ENCODE measurements around the gene HLA-DPB1. TPM values are rescaled to one million over a fixed set of nuclear protein-coding genes. Genes with fewer than 3 reads are reported as not detected.
A peak's percentile ranks its signal among the peaks of the same experiment; 100 is the strongest.

Gene HLA-DPB1
- total RNA-seq, 1 experiment from 2014 or later: 236 TPM

- no peaks in the 10 kb centered on the region for H3K9me2 ChIP-seq (replicated peaks; ENCODE audit: insufficient read depth, low read length)
- H3K27ac ChIP-seq (ENCODE audit: low read length): no peak overlapping the region
- H3K9me3 ChIP-seq (ENCODE audit: low read length): peaks cover 9% of the 10 kb centered on the region; the same call in 1 of the 2 replicates
- H3K4me1 ChIP-seq (ENCODE audit: low read length): peaks cover 16% of the 10 kb centered on the region
- no peak overlapping the region for H3K4me2 ChIP-seq (ENCODE audit: low read depth, low read length, poor library complexity, severe bottlenecking)
- H4K20me1 ChIP-seq (ENCODE audit: insufficient read depth, low read depth, low read length): no peaks in the 10 kb centered on the region
- no peak overlapping the region for H3K9ac ChIP-seq (ENCODE audit: low read length)
- H2AFZ ChIP-seq (ENCODE audit: low read length): no peak overlapping the region
- no peaks in the 10 kb centered on the region for H3K27me3 ChIP-seq (ENCODE audit: low read length)
- no peak overlapping the region for H3K4me3 ChIP-seq (ENCODE audit: low read length)
- no peaks in the 10 kb centered on the region for H3K79me2 ChIP-seq (ENCODE audit: low read length)
- peaks cover 51% of the 10 kb centered on the region for H3K36me3 ChIP-seq (ENCODE audit: insufficient read depth, low read length)
- no peak for DNase-seq
These were observed 11.1 kb upstream of the HLA-DPB1 start for GRCh38 chr6:33064723-33065122.

DNA sequence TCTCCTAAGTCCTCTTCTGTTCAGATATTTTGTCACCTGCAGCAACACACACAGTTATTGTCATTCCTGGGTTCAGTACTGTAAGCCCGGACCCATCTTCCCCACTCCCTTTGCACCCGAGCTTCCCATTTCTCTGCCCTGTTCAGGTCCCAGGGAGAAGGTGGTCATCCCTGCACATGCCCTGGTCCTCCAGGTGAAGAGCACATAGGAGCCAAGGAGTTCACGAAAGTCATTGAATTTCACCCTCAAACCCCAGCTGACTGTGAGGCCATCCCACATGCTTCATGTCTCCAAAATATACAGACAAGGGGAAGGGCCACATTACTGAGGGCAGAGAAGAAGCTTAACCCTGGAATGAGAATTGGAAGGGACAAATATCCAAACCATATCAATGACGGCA is 10.5 kb upstream of the HLA-DPB1 start:
- H3K4me2 ChIP-seq (ENCODE audit: low read depth, low read length, poor library complexity, severe bottlenecking): no peak overlapping the region
- DNase-seq: no peak

GRCh38 chr6:33066917-33067521 is 8.8 kb upstream of the HLA-DPB1 start:
- Histone ChIP-seq H3K4me1 (ENCODE audit: low read length) (peaks cover 29% of the 10 kb centered on the region), H2AFZ (ENCODE audit: low read length) (no peak overlapping the region), H4K20me1 (ENCODE audit: insufficient read depth, low read depth, low read length) (no peaks in the 10 kb centered on the region; the same call in 1 of the 2 replicates), H3K4me3 (ENCODE audit: low read length) (no peak overlapping the region), H3K27me3 (ENCODE audit: low read length) (no peaks in the 10 kb centered on the region), H3K27ac (ENCODE audit: low read length) (no peak overlapping the region), H3K36me3 (ENCODE audit: insufficient read depth, low read length) (peaks cover 68% of the 10 kb centered on the region), H3K9me2 (replicated peaks; ENCODE audit: insufficient read depth, low read length) (no peaks in the 10 kb centered on the region), H3K4me2 (ENCODE audit: low read depth, low read length, poor library complexity, severe bottlenecking) (no peak overlapping the region), H3K9me3 (ENCODE audit: low read length) (peaks cover 9% of the 10 kb centered on the region; the same call in 1 of the 2 replicates), H3K9ac (ENCODE audit: low read length) (no peak overlapping the region), H3K79me2 (ENCODE audit: low read length) (peaks cover 21% of the 10 kb centered on the region)
- DNase-seq: no peak

More for the DNA sequence above, 10.5 kb upstream of the HLA-DPB1 start:
- peaks cover 18% of the 10 kb centered on the region for H3K4me1 ChIP-seq (ENCODE audit: low read length)
- peaks cover 4% of the 10 kb centered on the region for H3K79me2 ChIP-seq (ENCODE audit: low read length)
- no peaks in the 10 kb centered on the region for H4K20me1 ChIP-seq (ENCODE audit: insufficient read depth, low read depth, low read length)
- no peak overlapping the region for H3K4me3 ChIP-seq (ENCODE audit: low read length)
- H3K9ac ChIP-seq (ENCODE audit: low read length): no peak overlapping the region
- no peaks in the 10 kb centered on the region for H3K9me2 ChIP-seq (replicated peaks; ENCODE audit: insufficient read depth, low read length)
- no peak overlapping the region for H3K27ac ChIP-seq (ENCODE audit: low read length)
- peaks cover 9% of the 10 kb centered on the region; the same call in 1 of the 2 replicates for H3K9me3 ChIP-seq (ENCODE audit: low read length)
- H2AFZ ChIP-seq (ENCODE audit: low read length): no peak overlapping the region
- H3K36me3 ChIP-seq (ENCODE audit: insufficient read depth, low read length): peaks cover 56% of the 10 kb centered on the region
- no peaks in the 10 kb centered on the region for H3K27me3 ChIP-seq (ENCODE audit: low read length)

DNA sequence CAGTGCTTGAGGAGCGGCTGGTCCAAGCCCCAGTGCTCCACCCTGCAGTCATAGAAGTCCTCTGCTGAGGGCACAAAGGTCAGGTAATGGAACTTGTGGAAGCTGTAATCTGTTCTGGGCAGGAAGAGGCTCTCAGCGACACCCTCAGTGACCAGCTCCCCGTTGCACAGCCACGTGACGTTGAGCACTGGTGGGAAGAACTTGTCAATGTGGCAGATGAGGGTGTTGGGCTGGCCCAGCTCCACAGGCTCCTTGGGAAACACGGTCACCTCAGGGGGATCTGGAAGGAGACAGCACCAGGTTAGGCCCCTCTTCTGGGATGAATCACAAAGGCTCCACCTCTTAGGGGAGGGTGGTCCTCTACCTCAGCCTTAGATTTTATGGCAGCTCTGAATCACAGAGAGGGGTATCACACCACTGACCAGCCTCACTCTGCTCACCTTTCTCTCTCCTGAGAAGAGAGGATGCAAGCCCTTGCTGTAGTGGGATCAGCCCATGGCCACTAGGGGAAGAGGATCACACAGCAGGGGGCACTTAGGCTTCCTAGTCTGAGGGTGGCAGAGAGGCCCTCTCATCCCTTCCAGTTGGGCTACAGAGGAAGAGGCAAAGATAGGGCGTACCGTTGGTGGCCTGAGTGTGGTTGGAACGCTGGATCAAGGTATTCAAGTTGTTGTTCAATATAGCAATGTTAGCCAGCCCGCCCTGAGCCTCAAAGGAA is 6.6 kb upstream of the HLA-DPB1 start:
- Histone ChIP-seq H3K4me2 (ENCODE audit: low read depth, low read length, poor library complexity, severe bottlenecking) (no peak overlapping the region), H3K27me3 (ENCODE audit: low read length) (no peaks in the 10 kb centered on the region), H3K9ac (ENCODE audit: low read length) (no peak overlapping the region), H3K4me1 (ENCODE audit: low read length) (peaks cover 31% of the 10 kb centered on the region), H3K4me3 (ENCODE audit: low read length) (no peak overlapping the region), H3K9me2 (replicated peaks; ENCODE audit: insufficient read depth, low read length) (no peaks in the 10 kb centered on the region), H3K36me3 (ENCODE audit: insufficient read depth, low read length) (peaks cover 68% of the 10 kb centered on the region), H3K27ac (ENCODE audit: low read length) (no peak overlapping the region), H3K9me3 (ENCODE audit: low read length) (no peaks in the 10 kb centered on the region), H3K79me2 (ENCODE audit: low read length) (peaks cover 39% of the 10 kb centered on the region), H4K20me1 (ENCODE audit: insufficient read depth, low read depth, low read length) (no peaks in the 10 kb centered on the region; the same call in 1 of the 2 replicates), H2AFZ (ENCODE audit: low read length) (no peak overlapping the region)
- DNase-seq: no peak

GRCh38 chr6:33070909-33071308 is 4.9 kb upstream of the HLA-DPB1 start:
- H3K27me3 ChIP-seq (ENCODE audit: low read length): no peaks in the 10 kb centered on the region
- H3K79me2 ChIP-seq (ENCODE audit: low read length): peaks cover 40% of the 10 kb centered on the region
- no peaks in the 10 kb centered on the region for H3K9me2 ChIP-seq (replicated peaks; ENCODE audit: insufficient read depth, low read length)
- H3K4me2 ChIP-seq (ENCODE audit: low read depth, low read length, poor library complexity, severe bottlenecking): peak overlapping the region; percentile 95
- peaks cover 46% of the 10 kb centered on the region for H3K4me1 ChIP-seq (ENCODE audit: low read length)
- peak overlapping the region; percentile 79 for H3K4me3 ChIP-seq (ENCODE audit: low read length)
- no peak for DNase-seq
- H2AFZ ChIP-seq (ENCODE audit: low read length): no peak overlapping the region
- H3K36me3 ChIP-seq (ENCODE audit: insufficient read depth, low read length): peaks cover 54% of the 10 kb centered on the region
- peak overlapping the region; percentile 94 for H3K9ac ChIP-seq (ENCODE audit: low read length)
- no peaks in the 10 kb centered on the region for H3K9me3 ChIP-seq (ENCODE audit: low read length)
- H4K20me1 ChIP-seq (ENCODE audit: insufficient read depth, low read depth, low read length): no peaks in the 10 kb centered on the region; the same call in 1 of the 2 replicates
- peak overlapping the region; percentile 85; the same call in 1 of the 2 replicates for H3K27ac ChIP-seq (ENCODE audit: low read length)

DNA sequence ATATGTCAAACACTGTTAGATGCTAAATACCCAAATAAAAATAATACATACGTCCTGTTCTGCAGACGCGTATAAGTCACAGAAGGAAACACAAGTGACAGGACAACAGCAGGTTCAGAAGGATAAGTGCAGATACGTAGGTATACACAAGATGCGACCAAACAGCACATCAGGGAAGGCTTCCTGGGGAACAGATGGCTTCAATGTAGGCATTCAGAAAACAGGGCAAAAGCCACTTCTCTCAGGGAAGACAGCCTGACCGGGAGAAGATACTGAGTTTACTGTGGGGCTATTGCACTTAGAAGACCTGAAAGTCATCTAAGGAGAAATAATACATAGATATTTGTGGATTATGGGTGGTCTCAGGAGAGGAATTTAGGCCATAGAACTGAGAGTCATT is 4.2 kb upstream of the HLA-DPB1 start:
- Histone ChIP-seq H3K4me3 (ENCODE audit: low read length) (peak overlapping the region; percentile 79), H3K4me1 (ENCODE audit: low read length) (peaks cover 48% of the 10 kb centered on the region), H3K79me2 (ENCODE audit: low read length) (peaks cover 47% of the 10 kb centered on the region), H2AFZ (ENCODE audit: low read length) (no peak overlapping the region), H3K9me2 (replicated peaks; ENCODE audit: insufficient read depth, low read length) (no peaks in the 10 kb centered on the region), H3K27ac (ENCODE audit: low read length) (peak overlapping the region; percentile 85; the same call in 1 of the 2 replicates), H3K27me3 (ENCODE audit: low read length) (no peaks in the 10 kb centered on the region), H3K36me3 (ENCODE audit: insufficient read depth, low read length) (peaks cover 49% of the 10 kb centered on the region), H3K9ac (ENCODE audit: low read length) (peak overlapping the region; percentile 94), H3K4me2 (ENCODE audit: low read depth, low read length, poor library complexity, severe bottlenecking) (peak overlapping the region; percentile 95), H3K9me3 (ENCODE audit: low read length) (no peaks in the 10 kb centered on the region), H4K20me1 (ENCODE audit: insufficient read depth, low read depth, low read length) (no peaks in the 10 kb centered on the region; the same call in 1 of the 2 replicates)
- DNase-seq: no peak

DNA sequence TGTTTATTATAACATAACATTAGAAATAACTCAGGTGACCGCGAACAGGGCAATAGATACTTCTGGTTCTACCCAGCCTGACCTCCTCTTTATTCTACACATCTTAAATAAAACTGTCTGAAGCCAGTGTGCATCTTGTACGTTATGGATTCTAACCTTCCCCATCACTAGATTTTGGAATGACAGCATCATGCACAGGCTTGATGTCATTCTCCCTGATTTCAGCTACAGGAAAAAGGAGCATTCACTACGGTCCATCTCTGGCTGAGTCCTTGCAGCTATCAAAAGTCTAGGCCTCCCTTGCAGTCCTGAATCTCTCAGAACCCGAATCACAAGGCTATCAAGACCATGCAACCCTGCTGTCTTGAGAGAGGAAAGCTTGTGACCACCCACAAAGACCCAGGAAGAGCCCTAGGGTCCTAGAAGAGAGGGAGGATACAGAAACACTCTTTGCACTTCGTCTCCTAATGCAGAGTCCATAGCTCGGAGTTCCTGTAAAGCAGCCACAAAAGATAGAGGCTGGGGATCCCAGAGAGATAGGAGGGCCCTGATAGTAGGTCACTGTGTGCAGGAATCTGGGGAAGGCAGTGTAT is 3.2 kb upstream of the HLA-DPB1 start:
- DNase-seq: peak; percentile 67
- peaks cover 39% of the 10 kb centered on the region for H3K36me3 ChIP-seq (ENCODE audit: insufficient read depth, low read length)
- peak overlapping the region; percentile 85 for H3K27ac ChIP-seq (ENCODE audit: low read length)
- peaks cover 50% of the 10 kb centered on the region for H3K79me2 ChIP-seq (ENCODE audit: low read length)
- H2AFZ ChIP-seq (ENCODE audit: low read length): no peak overlapping the region
- no peaks in the 10 kb centered on the region; the same call in 1 of the 2 replicates for H4K20me1 ChIP-seq (ENCODE audit: insufficient read depth, low read depth, low read length)
- H3K4me2 ChIP-seq (ENCODE audit: low read depth, low read length, poor library complexity, severe bottlenecking): peak overlapping the region; percentile 95
- H3K4me3 ChIP-seq (ENCODE audit: low read length): peak overlapping the region; percentile 79
- H3K9me2 ChIP-seq (replicated peaks; ENCODE audit: insufficient read depth, low read length): no peaks in the 10 kb centered on the region
- peaks cover 53% of the 10 kb centered on the region for H3K4me1 ChIP-seq (ENCODE audit: low read length)
- H3K9ac ChIP-seq (ENCODE audit: low read length): peak overlapping the region; percentile 94
- no peaks in the 10 kb centered on the region for H3K9me3 ChIP-seq (ENCODE audit: low read length)
- no peaks in the 10 kb centered on the region for H3K27me3 ChIP-seq (ENCODE audit: low read length)

GRCh38 chr6:33073431-33073871 is 2.3 kb upstream of the HLA-DPB1 start, which contains the start of gene HLA-DPA1:
HLA-DPA1 (minus strand) TSS chr6:33073649.
- no peaks in the 10 kb centered on the region; the same call in 1 of the 2 replicates for H4K20me1 ChIP-seq (ENCODE audit: insufficient read depth, low read depth, low read length)
- 0 out of 2 replicates have a peak within 1 kb of the TSS, but pooled peaks have one; percentile 18 for H2AFZ ChIP-seq (ENCODE audit: low read length)
- H3K4me1 ChIP-seq (ENCODE audit: low read length): peaks cover 61% of the 10 kb centered on the region
- H3K9ac ChIP-seq (ENCODE audit: low read length): peak within 1 kb of the TSS; percentile 94
- peaks cover 30% of the 10 kb centered on the region for H3K36me3 ChIP-seq (ENCODE audit: insufficient read depth, low read length)
- H3K9me2 ChIP-seq (replicated peaks; ENCODE audit: insufficient read depth, low read length): no peaks in the 10 kb centered on the region
- no peaks in the 10 kb centered on the region for H3K9me3 ChIP-seq (ENCODE audit: low read length)
- peak within 1 kb of the TSS; percentile 85 for H3K27ac ChIP-seq (ENCODE audit: low read length)
- peak within 1 kb of the TSS; percentile 95 for H3K4me2 ChIP-seq (ENCODE audit: low read depth, low read length, poor library complexity, severe bottlenecking)
- H3K79me2 ChIP-seq (ENCODE audit: low read length): peaks cover 59% of the 10 kb centered on the region
- H3K27me3 ChIP-seq (ENCODE audit: low read length): no peaks in the 10 kb centered on the region
- DNase-seq: peak; percentile 96
- H3K4me3 ChIP-seq (ENCODE audit: low read length): peak within 1 kb of the TSS; percentile 79

All from Karpas-422 (cell line).